Stimulated activated CD4-positive, alpha-beta T cell treated with anti-CD3 and anti-CD28 coated beads, Interleukin-15, amount 100 ng/mL, for 24 hours (primary cell): ENCODE data around the gene EOLA1.
A peak's percentile ranks its signal among the peaks of the same experiment; 100 is the strongest.
"Not testable (repeated sequence)": the region's sequence is repeated elsewhere in the genome, so short reads cannot be mapped to it uniquely, and the experiment has no call there.

ENCODE experiments used
- DNase-seq: peaks from one replicate; pipeline ENCODE4 v3.0.0-alpha.2; 2020

EOLA1 gene

GRCh38 chrX:149540621-149541520, at the start of gene EOLA1:
Gene EOLA1, plus strand, starts transcription at chrX:149541012. Its CDS starts 4,619 bp downstream, at chrX:149545631.
- peak; percentile 93 for DNase-seq

GRCh38 chrX:149491812-149492211, 49.0 kb upstream of the EOLA1 start:
- no peak for DNase-seq

GRCh38 chrX:149493567-149494562, 46.9 kb upstream of the EOLA1 start:
- DNase-seq = no peak

- DNase-seq = no peak
These were observed 45.8 kb upstream of the EOLA1 start for GRCh38 chrX:149494844-149495565.

- no peak for DNase-seq
These were observed 45.2 kb upstream of the EOLA1 start for GRCh38 chrX:149495573-149496071.

- no peak for DNase-seq
These were observed 43.8 kb upstream of the EOLA1 start for GRCh38 chrX:149497054-149497453.

- DNase-seq = no peak
These were observed 43.2 kb upstream of the EOLA1 start for GRCh38 chrX:149497626-149498025.

GRCh38 chrX:149498767-149499166, 42.0 kb upstream of the EOLA1 start:
- DNase-seq = no peak

GRCh38 chrX:149499766-149500165, 41.0 kb upstream of the EOLA1 start:
- no peak for DNase-seq

- DNase-seq = not testable (repeated sequence)
These were observed 37.9 kb upstream of the EOLA1 start for GRCh38 chrX:149502923-149503322.

- DNase-seq = peak; percentile 70
These were observed 37.4 kb upstream of the EOLA1 start for GRCh38 chrX:149503446-149503845.

GRCh38 chrX:149504226-149504914, 36.4 kb upstream of the EOLA1 start:
- DNase-seq = peak; percentile 66

- peak; percentile 90 for DNase-seq
These were observed 35.7 kb upstream of the EOLA1 start, which contains the start of gene IDS for GRCh38 chrX:149504915-149505651. Gene IDS, minus strand, starts transcription at chrX:149505306. Its CDS starts 169 bp downstream, at chrX:149505137.

- no peak for DNase-seq
These were observed 35.1 kb upstream of the EOLA1 start for GRCh38 chrX:149505671-149506070.

- DNase-seq = no peak
These were observed 34.5 kb upstream of the EOLA1 start for GRCh38 chrX:149506349-149506748.

- no peak for DNase-seq
These were observed 32.3 kb upstream of the EOLA1 start for GRCh38 chrX:149508467-149508866.

- DNase-seq = no peak
These were observed 30.4 kb upstream of the EOLA1 start for GRCh38 chrX:149510386-149510785.

GRCh38 chrX:149511081-149511480, 29.7 kb upstream of the EOLA1 start:
- no peak for DNase-seq

- DNase-seq = peak; percentile 54
These were observed 28.5 kb upstream of the EOLA1 start for GRCh38 chrX:149512225-149512885.

- no peak for DNase-seq
These were observed 26.9 kb upstream of the EOLA1 start for GRCh38 chrX:149513825-149514428.
